Neural progenitor cell (in vitro differentiated cells): ENCODE data around the gene ADRA1B. TPM values are rescaled to one million over a fixed set of nuclear protein-coding genes. Genes with fewer than 3 reads are reported as not detected.

Source experiments
- DNase-seq: peaks from one replicate; pipeline ENCODE4 v3.0.0-alpha.2; 2016; ENCODE audit warnings: low spot score
- H2AFZ ChIP-seq: fragments of 200-600 bp; sonication (generic); replicated peaks from 2 replicates; pipeline ENCODE4 v1.6.1; 2016; ENCODE audit warnings: antibody characterized with exemption
- H3F3A ChIP-seq: fragments of 200-600 bp; sonication (generic); 2 replicates; pipeline ENCODE4 v1.6.1; 2016; ENCODE audit warnings: antibody characterized with exemption, low read depth
- H3K27ac ChIP-seq: fragments of 200-600 bp; sonication (generic); 2 replicates; pipeline ENCODE4 v1.5.1; 2016; ENCODE audit warnings: mild to moderate bottlenecking
- H3K27me3 ChIP-seq: fragments of 200-600 bp; sonication (generic); 2 replicates; pipeline ENCODE4 v1.6.1; 2016; ENCODE audit warnings: mild to moderate bottlenecking, moderate library complexity
- H3K36me3 ChIP-seq: fragments of 200-600 bp; sonication (generic); 2 replicates; pipeline ENCODE4 v1.5.1; 2016
- H3K4me1 ChIP-seq: fragments of 200-600 bp; sonication (generic); 2 replicates; pipeline ENCODE4 v1.6.1; 2016; ENCODE audit warnings: mixed run types
- H3K4me2 ChIP-seq: fragments of 200-600 bp; sonication (generic); 2 replicates; pipeline ENCODE4 v1.6.1; 2016
- H3K4me3 ChIP-seq: fragments of 200-600 bp; sonication (generic); 2 replicates; pipeline ENCODE4 v1.5.1; 2016
- H3K79me2 ChIP-seq: fragments of 200-600 bp; sonication (generic); 2 replicates; pipeline ENCODE4 v1.6.1; 2016; ENCODE audit warnings: low read depth
- H3K9ac ChIP-seq: fragments of 200-600 bp; sonication (generic); 2 replicates; pipeline ENCODE4 v1.6.1; 2016
- H3K9me3 ChIP-seq: fragments of 200-600 bp; sonication (generic); 2 replicates; pipeline ENCODE4 v1.5.1; 2016; ENCODE audit warnings: low read depth
- H4K20me1 ChIP-seq: fragments of 200-600 bp; sonication (generic); 2 replicates; pipeline ENCODE4 v1.6.1; 2016; ENCODE audit warnings: low read depth
- H3K27ac Mint-ChIP-seq: 3 replicates; pipeline ENCODE4 v1.8.0; 2021; ENCODE audit warnings: mixed read lengths
- H3K27me3 Mint-ChIP-seq: 2 replicates; pipeline ENCODE4 v1.8.0; 2022; ENCODE audit warnings: low read depth, mild to moderate bottlenecking, inconsistent platforms, moderate library complexity, mixed read lengths; ENCODE audit not compliant: insufficient read depth
- H3K36me3 Mint-ChIP-seq: 3 replicates; pipeline ENCODE4 v1.8.0; 2021; ENCODE audit warnings: mixed read lengths
- H3K4me1 Mint-ChIP-seq: 3 replicates; pipeline ENCODE4 v1.8.0; 2021; ENCODE audit warnings: mixed read lengths
- H3K4me3 Mint-ChIP-seq: 3 replicates; pipeline ENCODE4 v1.8.0; 2021; ENCODE audit warnings: mild to moderate bottlenecking, moderate library complexity, mixed read lengths
- H3K9me3 Mint-ChIP-seq: 3 replicates; pipeline ENCODE4 v1.8.0; 2020; ENCODE audit warnings: mixed read lengths
- EZH2 ChIP-seq: fragments of 200-600 bp; sonication (generic); IDR thresholded peaks from 2 replicates; pipeline ENCODE4 v1.6.1; 2017; ENCODE audit warnings: antibody characterized with exemption, mild to moderate bottlenecking, moderate library complexity
- EZH2phosphoT487 ChIP-seq: fragments of 200-600 bp; sonication (generic); IDR thresholded peaks from 2 replicates; pipeline ENCODE4 v1.6.1; 2017; ENCODE audit warnings: antibody characterized with exemption
- total RNA-seq: library from RNA; depleted of rRNA; stranded (reverse); fragments of >200 nt; gene quantifications from 2 replicates; pipeline ENCODE4 v1.2.3, GENCODE V29; 2015; ENCODE audit warnings: low replicate concordance
- TF ChIP-seq, protein P1 (sequence below): fragments of 200-600 bp; sonication (generic); IDR thresholded peaks from 2 replicates; pipeline ENCODE4 v1.5.1; 2017; ENCODE audit warnings: antibody characterized with exemption, mild to moderate bottlenecking

The ADRA1B gene
- total RNA-seq, 1 donor from 2014 or later = not detected

DNA sequence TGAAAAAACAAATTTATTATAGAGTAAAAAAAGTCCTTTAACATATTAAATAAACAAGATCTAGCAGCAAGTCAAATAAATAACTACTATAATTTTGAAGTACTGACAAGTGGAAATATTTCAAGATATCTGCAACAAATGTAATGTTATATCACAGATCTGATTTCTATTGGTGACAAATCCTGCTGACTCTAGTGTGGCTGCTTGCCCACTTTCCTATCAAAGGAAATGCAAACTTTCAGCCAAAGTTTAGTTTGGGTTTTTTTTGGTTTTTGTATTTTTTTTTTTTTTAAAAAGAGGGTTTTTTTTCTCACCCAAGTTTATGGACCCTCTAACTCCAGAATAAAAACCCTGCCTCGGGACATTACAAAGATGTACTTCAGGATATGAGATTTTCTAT lies 12.9 kb downstream of the ADRA1B start:
- H3K36me3 Mint-ChIP-seq = no peaks in the 10 kb centered on the region
- Histone ChIP-seq H3K9ac (no peak overlapping the region), H3K9me3 (no peaks in the 10 kb centered on the region), H3K27me3 (peaks cover 3% of the 10 kb centered on the region), H3K4me3 (no peak overlapping the region), H3K4me2 (no peak overlapping the region), H3F3A (no peaks in the 10 kb centered on the region), H2AFZ (no peak overlapping the region), H3K4me1 (no peaks in the 10 kb centered on the region), H3K27ac (no peak overlapping the region), H3K36me3 (no peaks in the 10 kb centered on the region), H4K20me1 (no peaks in the 10 kb centered on the region), H3K79me2 (no peaks in the 10 kb centered on the region)
- TF ChIP-seq, protein P1, sequence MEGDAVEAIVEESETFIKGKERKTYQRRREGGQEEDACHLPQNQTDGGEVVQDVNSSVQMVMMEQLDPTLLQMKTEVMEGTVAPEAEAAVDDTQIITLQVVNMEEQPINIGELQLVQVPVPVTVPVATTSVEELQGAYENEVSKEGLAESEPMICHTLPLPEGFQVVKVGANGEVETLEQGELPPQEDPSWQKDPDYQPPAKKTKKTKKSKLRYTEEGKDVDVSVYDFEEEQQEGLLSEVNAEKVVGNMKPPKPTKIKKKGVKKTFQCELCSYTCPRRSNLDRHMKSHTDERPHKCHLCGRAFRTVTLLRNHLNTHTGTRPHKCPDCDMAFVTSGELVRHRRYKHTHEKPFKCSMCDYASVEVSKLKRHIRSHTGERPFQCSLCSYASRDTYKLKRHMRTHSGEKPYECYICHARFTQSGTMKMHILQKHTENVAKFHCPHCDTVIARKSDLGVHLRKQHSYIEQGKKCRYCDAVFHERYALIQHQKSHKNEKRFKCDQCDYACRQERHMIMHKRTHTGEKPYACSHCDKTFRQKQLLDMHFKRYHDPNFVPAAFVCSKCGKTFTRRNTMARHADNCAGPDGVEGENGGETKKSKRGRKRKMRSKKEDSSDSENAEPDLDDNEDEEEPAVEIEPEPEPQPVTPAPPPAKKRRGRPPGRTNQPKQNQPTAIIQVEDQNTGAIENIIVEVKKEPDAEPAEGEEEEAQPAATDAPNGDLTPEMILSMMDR = no peak
- no peak for TF ChIP-seq EZH2phosphoT487
- TF ChIP-seq EZH2 = no peak
- no peak for DNase-seq
- H3K4me3 Mint-ChIP-seq = no peak overlapping the region
- H3K9me3 Mint-ChIP-seq = no peaks in the 10 kb centered on the region
- H3K27ac Mint-ChIP-seq = no peak overlapping the region
- H3K27me3 Mint-ChIP-seq = peaks cover 3% of the 10 kb centered on the region
- H3K4me1 Mint-ChIP-seq = no peaks in the 10 kb centered on the region

- peaks cover 2% of the 10 kb centered on the region for H3F3A ChIP-seq
- DNase-seq = no peak
- Mint-ChIP-seq H3K4me3 (no peak overlapping the region), H3K9me3 (no peaks in the 10 kb centered on the region), H3K4me1 (peaks cover 1% of the 10 kb centered on the region), H3K27ac (no peak overlapping the region), H3K36me3 (no peaks in the 10 kb centered on the region), H3K27me3 (peaks cover 3% of the 10 kb centered on the region)
- no peaks in the 10 kb centered on the region for H3K27me3 ChIP-seq
- no peak for TF ChIP-seq EZH2phosphoT487
- TF ChIP-seq, protein P1 = no peak
- TF ChIP-seq EZH2 = no peak
- H3K27ac ChIP-seq = no peak overlapping the region
- H3K9me3 ChIP-seq = no peaks in the 10 kb centered on the region
- no peaks in the 10 kb centered on the region for H3K36me3 ChIP-seq
- no peak overlapping the region for H3K4me3 ChIP-seq
- H3K79me2 ChIP-seq = no peaks in the 10 kb centered on the region
- H3K4me1 ChIP-seq = peaks cover 4% of the 10 kb centered on the region
- no peak overlapping the region for H3K4me2 ChIP-seq
- H4K20me1 ChIP-seq = no peaks in the 10 kb centered on the region
- no peak overlapping the region for H3K9ac ChIP-seq
- H2AFZ ChIP-seq = no peak overlapping the region
Measured at GRCh38 chr5:159933531-159934485, 17.5 kb downstream of the ADRA1B start.

- peaks cover 4% of the 10 kb centered on the region for H3K4me1 Mint-ChIP-seq
- H3K9ac ChIP-seq = no peak overlapping the region
Measured at GRCh38 chr5:159935946-159936345, 19.7 kb downstream of the ADRA1B start.

More at GRCh38 chr5:159935946-159936345, 19.7 kb downstream of the ADRA1B start:
- H3K36me3 ChIP-seq = no peaks in the 10 kb centered on the region
- TF ChIP-seq, protein P1 = no peak
- TF ChIP-seq EZH2phosphoT487 = no peak
- no peak for TF ChIP-seq EZH2
- H2AFZ ChIP-seq = no peak overlapping the region
- H3K27ac Mint-ChIP-seq = no peak overlapping the region
- H3K4me2 ChIP-seq = no peak overlapping the region
- no peak overlapping the region for H3K27ac ChIP-seq
- H3K9me3 ChIP-seq = no peaks in the 10 kb centered on the region
- no peaks in the 10 kb centered on the region for H3K79me2 ChIP-seq
- peaks cover 12% of the 10 kb centered on the region for H3K4me1 ChIP-seq
- H3F3A ChIP-seq = peaks cover 6% of the 10 kb centered on the region
- H3K9me3 Mint-ChIP-seq = no peaks in the 10 kb centered on the region
- no peaks in the 10 kb centered on the region for H3K27me3 ChIP-seq
- no peak for DNase-seq
- H3K4me3 ChIP-seq = no peak overlapping the region
- H3K4me3 Mint-ChIP-seq = no peak overlapping the region
- no peaks in the 10 kb centered on the region for H4K20me1 ChIP-seq
- peaks cover 3% of the 10 kb centered on the region for H3K27me3 Mint-ChIP-seq
- no peaks in the 10 kb centered on the region for H3K36me3 Mint-ChIP-seq
